ENCODE results near the gene AGER.

AGER gene

GRCh38 chr6:32184084-32184640 lies at the start of gene AGER:
Gene AGER (minus strand): TSS chr6:32184253. CDS start chr6:32184222, 31 bp downstream.
- no peak within 1 kb of the TSS for H3K9ac ChIP-seq (ENCODE audit: low read depth, low read length)
- H3K4me3 ChIP-seq (ENCODE audit: low read depth, low read length): no peak within 1 kb of the TSS
- H3K27ac ChIP-seq (ENCODE audit: low read depth, low read length): no peak within 1 kb of the TSS
- no peaks in the 10 kb centered on the region for H3K27me3 ChIP-seq (ENCODE audit: control insufficient read depth, insufficient read depth, low read length)
- H3K4me1 ChIP-seq (ENCODE audit: control insufficient read depth, insufficient read depth, low read length): peaks cover 3% of the 10 kb centered on the region; the same call in 1 of the 2 replicates
- H3K9me3 ChIP-seq (ENCODE audit: control insufficient read depth, insufficient read depth, low read length): no peaks in the 10 kb centered on the region
- H3K36me3 ChIP-seq (ENCODE audit: control insufficient read depth, insufficient read depth, low read length): peaks cover 55% of the 10 kb centered on the region

- H3K4me1 ChIP-seq (ENCODE audit: control insufficient read depth, insufficient read depth, low read length): peaks cover 4% of the 10 kb centered on the region; the same call in 1 of the 2 replicates
These were observed 42.4 kb upstream of the AGER start for GRCh38 chr6:32226434-32226833.

GRCh38 chr6:32224696-32225095 lies 40.6 kb upstream of the AGER start:
- Histone ChIP-seq H3K36me3 (ENCODE audit: control insufficient read depth, insufficient read depth, low read length) (no peaks in the 10 kb centered on the region), H3K4me1 (ENCODE audit: control insufficient read depth, insufficient read depth, low read length) (peaks cover 4% of the 10 kb centered on the region; the same call in 1 of the 2 replicates), H3K27me3 (ENCODE audit: control insufficient read depth, insufficient read depth, low read length) (no peaks in the 10 kb centered on the region), H3K4me3 (ENCODE audit: low read depth, low read length) (no peak overlapping the region), H3K9me3 (ENCODE audit: control insufficient read depth, insufficient read depth, low read length) (no peaks in the 10 kb centered on the region), H3K27ac (ENCODE audit: low read depth, low read length) (no peak overlapping the region), H3K9ac (ENCODE audit: low read depth, low read length) (no peak overlapping the region)

More at GRCh38 chr6:32226434-32226833, 42.4 kb upstream of the AGER start:
- H3K36me3 ChIP-seq (ENCODE audit: control insufficient read depth, insufficient read depth, low read length): no peaks in the 10 kb centered on the region
- H3K27me3 ChIP-seq (ENCODE audit: control insufficient read depth, insufficient read depth, low read length): no peaks in the 10 kb centered on the region
- no peak overlapping the region for H3K27ac ChIP-seq (ENCODE audit: low read depth, low read length)
- no peak overlapping the region for H3K4me3 ChIP-seq (ENCODE audit: low read depth, low read length)
- H3K9me3 ChIP-seq (ENCODE audit: control insufficient read depth, insufficient read depth, low read length): no peaks in the 10 kb centered on the region
- H3K9ac ChIP-seq (ENCODE audit: low read depth, low read length): no peak overlapping the region

DNA sequence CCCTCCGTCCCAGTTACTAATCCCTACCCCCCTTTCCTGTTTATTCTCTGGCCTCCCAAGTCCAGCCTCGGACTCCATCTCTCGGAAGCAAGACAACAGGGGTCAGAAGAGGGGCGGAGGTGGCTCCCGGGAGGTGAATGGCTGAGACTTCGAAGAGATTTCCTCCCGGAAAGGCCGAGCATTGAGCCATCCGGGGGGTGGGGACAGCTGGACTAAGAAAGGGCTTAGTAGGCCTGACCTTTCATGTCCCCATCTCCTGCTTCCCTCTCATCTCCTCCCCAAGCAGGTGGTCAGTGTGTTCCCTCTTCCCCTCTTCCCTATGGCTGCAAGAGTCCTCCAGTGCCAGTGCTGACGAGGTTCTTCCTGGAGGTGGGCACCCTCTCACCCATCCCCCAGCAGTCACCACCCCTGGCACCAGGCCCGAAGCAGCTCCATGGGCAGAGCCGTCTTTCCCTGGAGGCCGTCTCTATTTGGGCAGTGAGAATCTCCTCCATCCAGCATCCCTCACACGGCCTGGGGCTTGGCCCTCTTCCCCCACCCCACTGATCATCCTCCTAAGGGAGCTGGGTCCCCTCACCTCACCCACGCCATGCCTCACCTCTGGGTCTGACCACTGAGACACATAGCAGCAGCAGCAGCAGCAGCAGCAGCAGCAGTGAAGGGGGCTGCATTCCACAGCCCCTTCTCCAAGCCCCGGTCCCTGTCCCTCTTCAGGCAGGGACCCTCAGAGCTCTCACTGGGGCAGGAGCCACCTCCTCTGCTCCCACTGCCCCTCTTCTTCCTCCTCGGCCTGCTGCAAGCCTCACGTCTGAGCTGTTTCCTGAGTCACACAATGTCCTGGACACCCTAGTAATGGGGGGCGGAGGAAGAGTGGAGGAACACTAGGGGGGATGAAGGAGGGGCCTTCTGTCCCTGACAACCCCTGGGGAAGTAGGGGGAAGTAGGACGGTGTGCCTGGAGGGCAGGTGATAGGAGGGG lies 39.5 kb upstream of the AGER start, which contains the start of gene NOTCH4:
TSS of gene NOTCH4 (minus strand) at position 810 of the 978 bp plus-strand sequence. CDS start at position 671, 139 bp downstream.
- no peak within 1 kb of the TSS for H3K9ac ChIP-seq (ENCODE audit: low read depth, low read length)
- no peak within 1 kb of the TSS for H3K4me3 ChIP-seq (ENCODE audit: low read depth, low read length)
- H3K27ac ChIP-seq (ENCODE audit: low read depth, low read length): no peak within 1 kb of the TSS

GRCh38 chr6:32222333-32223230 lies 38.5 kb upstream of the AGER start:
- Histone ChIP-seq H3K27me3 (ENCODE audit: control insufficient read depth, insufficient read depth, low read length) (no peaks in the 10 kb centered on the region), H3K4me3 (ENCODE audit: low read depth, low read length) (no peak overlapping the region), H3K9ac (ENCODE audit: low read depth, low read length) (no peak overlapping the region), H3K9me3 (ENCODE audit: control insufficient read depth, insufficient read depth, low read length) (no peaks in the 10 kb centered on the region), H3K27ac (ENCODE audit: low read depth, low read length) (no peak overlapping the region), H3K36me3 (ENCODE audit: control insufficient read depth, insufficient read depth, low read length) (no peaks in the 10 kb centered on the region), H3K4me1 (ENCODE audit: control insufficient read depth, insufficient read depth, low read length) (peaks cover 4% of the 10 kb centered on the region; the same call in 1 of the 2 replicates)

More for the DNA sequence above, 39.5 kb upstream of the AGER start, which contains the start of gene NOTCH4:
- H3K4me1 ChIP-seq (ENCODE audit: control insufficient read depth, insufficient read depth, low read length): peaks cover 4% of the 10 kb centered on the region; the same call in 1 of the 2 replicates
- H3K9me3 ChIP-seq (ENCODE audit: control insufficient read depth, insufficient read depth, low read length): no peaks in the 10 kb centered on the region
- H3K27me3 ChIP-seq (ENCODE audit: control insufficient read depth, insufficient read depth, low read length): no peaks in the 10 kb centered on the region
- no peaks in the 10 kb centered on the region for H3K36me3 ChIP-seq (ENCODE audit: control insufficient read depth, insufficient read depth, low read length)

DNA sequence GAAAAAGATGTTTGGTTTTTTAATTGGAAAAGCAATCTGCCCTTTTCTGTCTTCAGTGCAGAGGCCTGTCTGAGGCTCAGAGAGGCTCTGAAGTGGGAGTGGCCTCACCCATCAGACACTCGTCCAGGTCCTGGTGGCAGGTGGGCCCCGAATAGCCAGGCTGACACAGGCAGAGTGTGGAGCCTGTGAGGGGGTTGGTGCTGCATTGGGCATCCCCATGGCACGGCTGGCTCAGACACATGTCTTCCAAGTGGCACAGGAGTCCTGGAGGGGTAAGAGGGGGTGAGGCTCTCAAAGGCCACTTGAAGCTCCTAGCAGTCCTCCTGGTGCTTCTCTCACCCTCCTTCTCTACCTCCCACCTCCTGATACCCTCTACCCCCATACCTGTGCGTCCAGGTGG lies 36.0 kb upstream of the AGER start:
- Histone ChIP-seq H3K4me1 (ENCODE audit: control insufficient read depth, insufficient read depth, low read length) (peaks cover 4% of the 10 kb centered on the region; the same call in 1 of the 2 replicates), H3K27ac (ENCODE audit: low read depth, low read length) (no peak overlapping the region), H3K9ac (ENCODE audit: low read depth, low read length) (no peak overlapping the region), H3K36me3 (ENCODE audit: control insufficient read depth, insufficient read depth, low read length) (no peaks in the 10 kb centered on the region), H3K4me3 (ENCODE audit: low read depth, low read length) (no peak overlapping the region), H3K9me3 (ENCODE audit: control insufficient read depth, insufficient read depth, low read length) (no peaks in the 10 kb centered on the region), H3K27me3 (ENCODE audit: control insufficient read depth, insufficient read depth, low read length) (no peaks in the 10 kb centered on the region)

- Histone ChIP-seq H3K36me3 (ENCODE audit: control insufficient read depth, insufficient read depth, low read length) (no peaks in the 10 kb centered on the region), H3K27ac (ENCODE audit: low read depth, low read length) (no peak overlapping the region), H3K9ac (ENCODE audit: low read depth, low read length) (no peak overlapping the region), H3K4me1 (ENCODE audit: control insufficient read depth, insufficient read depth, low read length) (no peaks in the 10 kb centered on the region), H3K4me3 (ENCODE audit: low read depth, low read length) (no peak overlapping the region), H3K9me3 (ENCODE audit: control insufficient read depth, insufficient read depth, low read length) (no peaks in the 10 kb centered on the region), H3K27me3 (ENCODE audit: control insufficient read depth, insufficient read depth, low read length) (no peaks in the 10 kb centered on the region)
These were observed 34.1 kb upstream of the AGER start for GRCh38 chr6:32218167-32218566.

GRCh38 chr6:32216998-32217397 lies 32.9 kb upstream of the AGER start:
- no peak overlapping the region for H3K27ac ChIP-seq (ENCODE audit: low read depth, low read length)
- H3K27me3 ChIP-seq (ENCODE audit: control insufficient read depth, insufficient read depth, low read length): no peaks in the 10 kb centered on the region
- no peak overlapping the region for H3K4me3 ChIP-seq (ENCODE audit: low read depth, low read length)
- no peaks in the 10 kb centered on the region for H3K9me3 ChIP-seq (ENCODE audit: control insufficient read depth, insufficient read depth, low read length)
- no peaks in the 10 kb centered on the region for H3K4me1 ChIP-seq (ENCODE audit: control insufficient read depth, insufficient read depth, low read length)
- H3K9ac ChIP-seq (ENCODE audit: low read depth, low read length): no peak overlapping the region
- no peaks in the 10 kb centered on the region for H3K36me3 ChIP-seq (ENCODE audit: control insufficient read depth, insufficient read depth, low read length)

GRCh38 chr6:32216285-32216684 lies 32.2 kb upstream of the AGER start:
- H3K27ac ChIP-seq (ENCODE audit: low read depth, low read length): no peak overlapping the region

DNA sequence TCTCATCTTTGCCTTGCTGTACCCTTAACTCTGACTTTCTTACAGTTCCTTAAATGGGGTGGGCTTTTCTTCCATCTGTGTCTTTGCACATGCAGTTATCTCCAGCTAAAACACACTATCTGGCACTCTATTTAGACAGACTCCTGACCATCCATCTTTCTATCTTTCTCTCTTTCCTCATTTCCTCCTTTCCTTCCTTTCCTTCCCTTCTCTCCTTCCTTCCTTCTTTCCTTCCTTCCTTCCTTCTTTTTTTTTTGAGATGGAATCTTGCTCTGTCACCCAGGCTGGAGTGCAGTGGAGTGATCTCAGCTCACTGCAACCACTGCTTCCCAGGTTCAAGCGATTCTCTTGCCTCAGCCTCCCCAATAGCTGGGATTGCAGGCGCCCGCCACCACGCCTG lies 31.6 kb upstream of the AGER start:
- Histone ChIP-seq H3K27me3 (ENCODE audit: control insufficient read depth, insufficient read depth, low read length) (no peaks in the 10 kb centered on the region), H3K9ac (ENCODE audit: low read depth, low read length) (no peak overlapping the region), H3K36me3 (ENCODE audit: control insufficient read depth, insufficient read depth, low read length) (no peaks in the 10 kb centered on the region), H3K9me3 (ENCODE audit: control insufficient read depth, insufficient read depth, low read length) (no peaks in the 10 kb centered on the region), H3K4me1 (ENCODE audit: control insufficient read depth, insufficient read depth, low read length) (no peaks in the 10 kb centered on the region), H3K4me3 (ENCODE audit: low read depth, low read length) (no peak overlapping the region), H3K27ac (ENCODE audit: low read depth, low read length) (no peak overlapping the region)

More at GRCh38 chr6:32216285-32216684, 32.2 kb upstream of the AGER start:
- Histone ChIP-seq H3K36me3 (ENCODE audit: control insufficient read depth, insufficient read depth, low read length) (no peaks in the 10 kb centered on the region), H3K9ac (ENCODE audit: low read depth, low read length) (no peak overlapping the region), H3K27me3 (ENCODE audit: control insufficient read depth, insufficient read depth, low read length) (no peaks in the 10 kb centered on the region), H3K4me1 (ENCODE audit: control insufficient read depth, insufficient read depth, low read length) (no peaks in the 10 kb centered on the region), H3K9me3 (ENCODE audit: control insufficient read depth, insufficient read depth, low read length) (no peaks in the 10 kb centered on the region), H3K4me3 (ENCODE audit: low read depth, low read length) (no peak overlapping the region)
